Thyroid gland (tissue), 4 donors: Measurements from ENCODE around the gene FIG4. TPM values are rescaled to one million over a fixed set of nuclear protein-coding genes. Genes with fewer than 3 reads are reported as not detected.
"Not testable (repeated sequence)": the region's sequence is repeated elsewhere in the genome, so short reads cannot be mapped to it uniquely, and the experiment has no call there.

Experiments used
- DNase-seq, 2 donors: peaks; one replicate each; pipeline ENCODE4 v3.0.0-alpha.2; 2019
- H3K27ac ChIP-seq, 3 donors: fragments of 200-600 bp; sonication (generic); 1 replicate in 2 of 3; 2 replicates in 1 of 3; pipeline ENCODE4 v1.5.1; 2016 to 2019; ENCODE audit warnings: mild to moderate bottlenecking in 1 of 3, moderate library complexity in 1 of 3
- H3K27me3 ChIP-seq: fragments of 200-600 bp; sonication (generic); one replicate; pipeline ENCODE4 v1.5.1; 2019
- H3K36me3 ChIP-seq, 2 donors: fragments of 200-600 bp; sonication (generic); one replicate each; pipeline ENCODE4 v1.5.1; 2016 to 2019
- H3K4me1 ChIP-seq, 2 donors: fragments of 200-600 bp; sonication (generic); one replicate each; pipeline ENCODE4 v1.5.1; 2017 to 2019
- H3K4me3 ChIP-seq, 3 donors: fragments of 200-600 bp; sonication (generic); replicated peaks in 1 of 3; 1 replicate in 2 of 3; 2 replicates in 1 of 3; pipeline ENCODE4 v1.5.1; 2016; ENCODE audit warnings: mild to moderate bottlenecking in 1 of 3
- H3K9me3 ChIP-seq: fragments of 200-600 bp; sonication (generic); one replicate; pipeline ENCODE4 v1.5.1; 2017
- CTCF ChIP-seq, 6 experiments: fragments of 200-600 bp in 3 of 6; fragments of 450-650 bp in 3 of 6; sonication (generic) in 3 of 6; IDR thresholded peaks; one replicate each; pipeline ENCODE4 v1.5.1; 2016 to 2019; ENCODE audit warnings: antibody characterized with exemption in 6 of 6, mild to moderate bottlenecking in 2 of 6, inconsistent platforms in 1 of 6, moderate library complexity in 1 of 6
- POLR2A ChIP-seq, 2 donors: fragments of 450-650 bp; IDR thresholded peaks; one replicate each; pipeline ENCODE4 v1.6.1; 2017; ENCODE audit warnings: antibody characterized with exemption in 2 of 2, mild to moderate bottlenecking in 2 of 2, moderate library complexity in 1 of 2
- WGBS, 2 donors: methylation state at CpG; one replicate each; pipeline ENCODE4 v1.1.5; 2017; 5-methylcytosine and 5-hydroxymethylcytosine counted together
- intact Hi-C: fragments of 100-400 bp; cut with DNase I; formaldehyde crosslinking; loops from one replicate; pipeline ENCODE4 v1.15.1; 2023
- total RNA-seq, 4 donors: library from RNA; depleted of rRNA; stranded (reverse); fragments of >200 nt; gene quantifications; one replicate each; pipeline ENCODE4 v1.2.3, GENCODE V29; 2016

FIG4 gene
- total RNA-seq, 4 donors from 2014 or later, result 11.7 to 17.0 (median 16.6) TPM

GRCh38 chr6:109770779-109771178 lies 79.7 kb downstream of the FIG4 start:
- no peak overlapping the region for H3K4me3 ChIP-seq
- H3K27me3 ChIP-seq, result no peaks in the 10 kb centered on the region
- no peak overlapping the region for H3K27ac ChIP-seq
- 73 to 84% methylated on average over 5 of the region's 5 CpGs for WGBS, 2 donors
- no peaks in the 10 kb centered on the region for H3K9me3 ChIP-seq
- no peak for DNase-seq
- TF ChIP-seq POLR2A (IDR thresholded peaks at IDR 0.05) (no peak), CTCF (IDR thresholded peaks at IDR 0.05) (no peak)
- intact Hi-C loops, result no loop called here
- no peaks in the 10 kb centered on the region for H3K36me3 ChIP-seq
- H3K4me1 ChIP-seq, result no peaks in the 10 kb centered on the region

GRCh38 chr6:109771939-109772755 lies 81.1 kb downstream of the FIG4 start:
- intact Hi-C loops, H3K4me1 ChIP-seq, DNase-seq, H3K27me3 ChIP-seq, H3K27ac ChIP-seq, H3K9me3 ChIP-seq, H3K36me3 ChIP-seq, H3K4me3 ChIP-seq: not testable (repeated sequence)
- WGBS, 2 donors, result 95 to 96% methylated on average over 7 of the region's 7 CpGs

GRCh38 chr6:109772883-109773431 lies 81.9 kb downstream of the FIG4 start:
- Histone ChIP-seq H3K9me3 (no peaks in the 10 kb centered on the region), H3K36me3 (peaks cover 0 to 6% of the 10 kb centered on the region in 2 donors), H3K27ac (no peak overlapping the region), H3K4me1 (no peaks in the 10 kb centered on the region), H3K4me3 (no peak overlapping the region), H3K27me3 (no peaks in the 10 kb centered on the region)
- peak; percentile 38 to 53 for DNase-seq
- TF ChIP-seq POLR2A (IDR thresholded peaks at IDR 0.05) (no peak), CTCF (IDR thresholded peaks at IDR 0.05) (no peak)
- intact Hi-C loops, result no loop called here
- WGBS, 2 donors, result 79% methylated on average over 1 of the region's 1 CpG

GRCh38 chr6:109781001-109781400 lies 89.9 kb downstream of the FIG4 start:
- no peaks in the 10 kb centered on the region for H3K27me3 ChIP-seq
- intact Hi-C loops, result no loop called here

GRCh38 chr6:109782491-109782999 lies 91.4 kb downstream of the FIG4 start:
- TF ChIP-seq CTCF (IDR thresholded peaks at IDR 0.05) (no peak), POLR2A (IDR thresholded peaks at IDR 0.05) (no peak)
- Histone ChIP-seq H3K27me3 (no peaks in the 10 kb centered on the region), H3K36me3 (peaks cover 0 to 3% of the 10 kb centered on the region in 2 donors), H3K4me3 (no peak overlapping the region), H3K4me1 (no peaks in the 10 kb centered on the region), H3K27ac (no peak overlapping the region), H3K9me3 (no peaks in the 10 kb centered on the region)
- intact Hi-C loops, result no loop called here
- no peak for DNase-seq
- 79 to 91% methylated on average over 2 of the region's 2 CpGs for WGBS, 2 donors

More at GRCh38 chr6:109781001-109781400, 89.9 kb downstream of the FIG4 start:
- Histone ChIP-seq H3K9me3 (no peaks in the 10 kb centered on the region), H3K4me3 (no peak overlapping the region), H3K27ac (no peak overlapping the region), H3K4me1 (no peaks in the 10 kb centered on the region), H3K36me3 (peaks cover 0 to 6% of the 10 kb centered on the region in 2 donors)
- no peak for DNase-seq
- no peak for TF ChIP-seq CTCF (IDR thresholded peaks at IDR 0.05)
- no peak for TF ChIP-seq POLR2A (IDR thresholded peaks at IDR 0.05)
- 100% methylated on average over 1 of the region's 1 CpG for WGBS, 2 donors
